ENCODE data around the gene CYBA.
A peak's percentile ranks its signal among the peaks of the same experiment; 100 is the strongest.

The CYBA gene

GRCh38 chr16:88647178-88648070, 3.4 kb downstream of the CYBA start:
- DNase-seq (ENCODE audit: low spot score): no peak

- DNase-seq (ENCODE audit: low spot score): no peak
Observed at GRCh38 chr16:88646345-88647034, 4.4 kb downstream of the CYBA start.

GRCh38 chr16:88645941-88646340, 4.9 kb downstream of the CYBA start:
- no peak for DNase-seq (ENCODE audit: low spot score)

GRCh38 chr16:88645455-88645854, 5.4 kb downstream of the CYBA start:
- no peak for DNase-seq (ENCODE audit: low spot score)

- no peak for DNase-seq (ENCODE audit: low spot score)
Observed at GRCh38 chr16:88643644-88643932, 7.3 kb downstream of the CYBA start.

GRCh38 chr16:88642881-88643643, 7.8 kb downstream of the CYBA start:
- no peak for DNase-seq (ENCODE audit: low spot score)

- no peak for DNase-seq (ENCODE audit: low spot score)
Observed at GRCh38 chr16:88640498-88641247, 10.2 kb downstream of the CYBA start.

GRCh38 chr16:88640039-88640495, 10.8 kb downstream of the CYBA start:
- no peak for DNase-seq (ENCODE audit: low spot score)

- peak; percentile 88 for DNase-seq (ENCODE audit: low spot score)
Observed at GRCh38 chr16:88639231-88640038, 11.4 kb downstream of the CYBA start.

- DNase-seq (ENCODE audit: low spot score): no peak
Observed at GRCh38 chr16:88638323-88639230, 12.3 kb downstream of the CYBA start, which contains the start of gene IL17C. IL17C (plus strand) TSS chr16:88638572; CDS start chr16:88638642, 70 bp downstream.

GRCh38 chr16:88636488-88637265, 14.2 kb downstream of the CYBA start:
- no peak for DNase-seq (ENCODE audit: low spot score)

- no peak for DNase-seq (ENCODE audit: low spot score)
Observed at GRCh38 chr16:88635671-88636319, 15.1 kb downstream of the CYBA start.

GRCh38 chr16:88634994-88635670, 15.7 kb downstream of the CYBA start:
- no peak for DNase-seq (ENCODE audit: low spot score)

GRCh38 chr16:88634141-88634993, 16.5 kb downstream of the CYBA start:
- DNase-seq (ENCODE audit: low spot score): peak; percentile 90

- DNase-seq (ENCODE audit: low spot score): peak; percentile 82
Observed at GRCh38 chr16:88633684-88634140, 17.1 kb downstream of the CYBA start.

GRCh38 chr16:88632587-88632930, 18.3 kb downstream of the CYBA start:
- DNase-seq (ENCODE audit: low spot score): no peak

Measured in iPS-NIHi11 (cell line).